NOMO-1 treated with DMSO at 0.1 percent for 48 hours (cell line): ENCODE results near the gene MAML3.

Source experiments
- DNase-seq: peaks from one replicate; lab custom pipeline; 2025; ENCODE audit not compliant: unreplicated experiment; lab: John Stamatoyannopoulos, UW

The MAML3 gene

DNA sequence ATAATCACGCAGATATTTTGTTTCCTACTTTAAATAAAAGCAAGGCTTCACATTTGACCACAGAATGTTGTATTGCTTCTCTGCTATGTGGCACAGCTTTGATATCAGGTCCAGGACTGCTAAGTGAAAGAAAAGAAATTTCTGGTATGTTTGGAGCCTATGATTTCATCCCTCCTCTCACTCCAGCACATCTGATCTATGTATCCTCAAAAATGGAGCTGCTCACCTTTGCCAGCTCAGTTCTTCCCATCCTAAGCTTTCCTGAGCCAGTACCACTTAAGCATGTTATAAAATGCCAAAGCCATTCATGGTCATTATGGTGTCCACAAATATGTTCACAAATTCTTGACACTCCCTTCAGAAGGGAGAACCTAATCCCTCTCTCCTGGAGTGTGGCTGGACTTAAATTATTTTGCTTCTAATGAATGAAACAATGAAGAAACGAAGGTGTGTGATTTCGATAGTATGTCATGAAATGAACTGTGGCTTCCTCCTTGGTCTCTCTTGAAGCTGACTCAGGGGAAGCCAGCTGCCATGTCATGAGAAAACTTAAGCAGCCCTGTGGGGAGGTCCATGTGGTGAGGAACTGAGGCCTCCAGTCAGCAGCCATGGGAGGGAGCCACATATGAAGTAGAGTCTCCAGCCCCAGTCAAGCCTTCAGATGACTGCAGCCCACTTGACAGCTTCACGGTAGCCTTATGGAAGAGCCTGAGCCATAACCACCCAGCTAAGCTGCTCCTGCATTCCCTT lies 280.7 kb downstream of the MAML3 start:
- peak; percentile 19 for DNase-seq

DNA sequence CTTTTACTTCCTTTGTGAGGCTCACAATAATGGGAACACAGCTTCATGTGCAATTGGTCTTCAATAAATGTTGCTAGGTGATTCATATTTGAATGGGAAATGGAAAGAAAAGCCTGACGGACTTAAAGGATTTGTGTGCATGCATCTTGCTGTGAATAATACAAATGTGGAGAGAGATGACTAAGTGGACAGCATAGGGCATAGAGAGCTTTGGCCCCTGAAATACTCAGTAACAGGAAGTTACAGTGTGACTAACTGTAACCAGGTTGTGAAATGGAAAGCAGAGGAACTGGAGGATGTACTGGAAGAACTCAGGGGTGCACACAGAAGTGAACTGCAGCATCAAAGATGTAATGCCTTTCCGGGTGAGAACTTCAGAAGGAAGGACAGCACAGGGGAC lies 281.7 kb downstream of the MAML3 start:
- peak; percentile 97 for DNase-seq

DNA sequence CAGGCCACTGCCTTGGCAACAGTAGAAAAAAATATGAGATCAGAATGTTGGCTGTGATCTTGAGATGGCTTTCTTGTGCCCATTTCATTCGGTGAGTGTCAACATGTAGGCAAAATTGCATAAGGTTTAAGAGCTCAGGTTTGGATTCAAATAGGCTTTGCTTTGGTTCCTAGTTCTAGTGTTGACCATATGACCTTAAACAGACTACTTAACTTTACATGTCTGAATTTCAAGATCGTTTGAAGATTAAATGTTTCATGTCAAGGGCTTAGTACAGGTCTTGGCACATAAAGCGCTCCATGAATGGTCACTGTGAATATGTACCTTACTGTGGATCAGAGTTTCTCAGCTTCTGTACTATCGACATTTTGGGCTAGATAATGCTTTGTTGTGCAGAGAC lies 284.2 kb downstream of the MAML3 start:
- no peak for DNase-seq

GRCh38 chr4:139866276-139866962 lies 287.6 kb downstream of the MAML3 start:
- DNase-seq = no peak

- DNase-seq = no peak
Measured at GRCh38 chr4:139865537-139865936, 288.4 kb downstream of the MAML3 start.

GRCh38 chr4:139863531-139863930 lies 290.5 kb downstream of the MAML3 start:
- DNase-seq = peak; percentile 75

DNA sequence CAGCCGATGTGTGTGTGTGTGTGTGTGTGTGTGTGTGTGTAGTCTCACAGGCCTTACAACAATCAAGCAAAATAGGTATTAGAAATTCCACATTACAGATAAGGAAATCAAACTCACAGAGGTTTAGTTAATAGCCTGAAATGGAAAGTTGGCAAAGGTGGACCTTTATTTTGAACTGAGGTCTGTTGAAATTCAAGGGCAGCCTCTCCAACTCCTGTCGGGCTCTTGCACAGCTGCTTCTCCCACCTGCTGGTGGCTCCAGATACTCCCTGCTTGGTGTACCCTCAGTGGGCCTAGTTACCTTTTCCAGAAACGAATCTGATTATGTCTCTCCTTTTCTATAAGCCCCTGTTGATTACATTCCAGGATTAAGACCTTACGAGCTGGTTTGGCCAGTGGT lies 292.5 kb downstream of the MAML3 start:
- no peak for DNase-seq

DNA sequence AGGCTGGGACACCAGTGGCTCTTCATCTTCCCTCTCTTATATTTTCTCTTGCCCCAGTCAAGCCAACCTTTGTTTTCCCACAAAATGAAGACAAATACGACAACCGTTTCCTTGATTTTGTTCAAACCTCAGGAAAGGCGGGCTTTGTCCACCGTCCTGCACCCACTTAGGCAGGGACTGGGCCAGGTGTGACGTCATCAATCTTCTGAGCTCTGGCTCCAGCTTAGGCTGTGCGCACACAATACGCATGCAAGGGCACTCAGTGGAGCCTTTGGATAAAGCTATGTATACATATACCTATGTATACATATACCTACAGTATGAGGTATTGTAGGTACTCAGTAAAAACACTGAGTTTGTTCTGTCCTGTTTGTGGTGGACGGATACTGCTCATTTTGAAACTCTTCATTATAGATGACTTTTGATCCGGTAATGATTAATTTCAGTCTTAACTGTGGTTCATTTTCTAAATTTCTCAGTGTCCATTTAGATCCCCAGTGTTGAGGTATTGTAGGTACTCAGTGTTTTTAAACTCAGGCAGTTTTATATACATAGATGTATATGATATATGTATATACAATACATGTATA lies 293.5 kb downstream of the MAML3 start:
- no peak for DNase-seq

- DNase-seq = no peak
Measured at GRCh38 chr4:139859876-139860275, 294.1 kb downstream of the MAML3 start.

GRCh38 chr4:139858436-139859205 lies 295.4 kb downstream of the MAML3 start:
- DNase-seq = no peak

- no peak for DNase-seq
Measured at GRCh38 chr4:139857977-139858376, 296.0 kb downstream of the MAML3 start.

- DNase-seq = no peak
Measured at GRCh38 chr4:139857021-139857420, 297.0 kb downstream of the MAML3 start.

DNA sequence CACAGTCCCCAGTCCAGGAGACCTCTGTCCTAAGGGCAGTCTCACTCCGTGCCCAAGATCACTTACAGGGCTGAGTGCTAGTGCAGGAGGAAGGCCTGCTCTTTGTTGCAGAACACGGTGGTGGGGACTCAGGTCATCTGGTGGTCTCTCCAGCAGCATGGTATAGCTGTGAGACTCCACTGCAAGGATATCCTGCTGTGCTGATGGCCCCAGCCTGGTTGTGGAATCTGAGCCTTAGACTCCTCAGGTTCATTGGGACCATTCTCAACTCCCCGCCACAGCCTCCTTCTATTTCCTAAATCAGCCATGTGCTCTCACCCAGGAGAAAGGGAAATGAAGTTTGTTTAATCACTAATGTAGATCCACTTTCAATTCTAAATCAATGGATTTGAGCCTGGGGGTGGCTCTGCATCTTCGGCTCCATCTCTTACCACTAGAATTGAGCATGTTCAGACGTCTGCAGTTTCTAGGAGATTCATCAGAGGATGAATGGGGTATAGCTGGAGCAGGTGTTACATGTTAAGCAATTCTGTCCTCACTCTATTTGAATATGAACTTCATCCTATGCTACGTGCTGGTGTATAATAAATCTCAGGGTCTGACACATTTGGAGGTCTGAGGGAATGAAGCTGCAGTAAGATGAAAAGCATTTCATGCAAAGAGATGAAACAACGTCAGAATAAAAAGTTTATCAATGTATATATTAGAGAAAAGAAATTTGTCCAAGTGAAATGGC lies 299.1 kb downstream of the MAML3 start:
- no peak for DNase-seq

DNA sequence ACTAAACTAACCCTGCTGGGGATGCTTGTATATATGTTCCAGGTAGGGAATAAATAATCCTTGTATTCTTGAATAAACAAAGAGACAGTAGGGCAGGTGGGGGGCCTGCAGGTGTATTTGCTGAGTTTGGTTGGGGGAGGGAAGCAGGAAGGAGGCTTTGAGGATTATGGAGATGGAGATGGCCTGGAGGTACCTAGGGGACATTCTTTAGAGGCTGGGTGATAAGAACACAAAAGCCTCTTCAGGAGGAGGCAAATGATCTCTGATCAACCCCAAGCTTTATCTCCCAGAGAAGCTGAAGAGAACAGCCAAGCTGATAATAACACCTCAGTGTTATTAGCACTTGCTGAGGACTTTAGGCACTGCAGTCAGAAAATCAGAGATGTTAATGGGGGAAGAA lies 300.7 kb downstream of the MAML3 start:
- no peak for DNase-seq

DNA sequence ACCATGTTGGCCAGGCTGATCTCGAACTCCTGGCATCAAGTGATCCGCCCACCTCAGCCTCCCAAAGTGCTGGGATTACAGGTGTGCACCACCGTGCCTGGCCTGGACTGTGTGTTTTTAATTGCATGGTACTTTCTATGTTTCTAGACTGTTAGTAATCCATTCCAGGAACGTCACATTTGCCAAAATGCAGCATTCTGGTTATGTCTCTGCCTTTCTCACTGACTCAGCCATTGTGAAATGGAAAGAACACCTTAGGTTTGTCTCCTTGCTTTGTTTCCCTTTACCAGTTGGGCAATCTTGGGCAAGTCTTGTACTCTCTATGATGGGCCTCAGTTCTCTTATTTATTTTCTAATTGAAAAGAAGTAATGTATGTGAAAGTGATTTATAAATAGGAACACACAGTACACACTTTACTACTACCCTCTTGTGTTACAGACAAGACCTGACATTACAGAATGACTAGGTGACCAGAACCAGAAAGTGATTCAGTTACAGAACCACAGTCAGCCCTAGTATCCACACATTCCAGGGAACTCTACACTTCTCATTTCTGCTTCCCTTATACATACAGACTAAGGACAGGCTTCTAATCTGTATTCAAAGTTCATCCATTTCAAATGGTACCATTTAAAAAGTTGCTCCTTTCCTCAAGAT lies 301.2 kb downstream of the MAML3 start:
- DNase-seq = peak; percentile 19

- peak; percentile 28 for DNase-seq
Measured at GRCh38 chr4:139851639-139852038, 302.3 kb downstream of the MAML3 start.

GRCh38 chr4:139851133-139851532 lies 302.9 kb downstream of the MAML3 start:
- no peak for DNase-seq

- DNase-seq = no peak
Measured at GRCh38 chr4:139849219-139849618, 304.8 kb downstream of the MAML3 start.

GRCh38 chr4:139848028-139848427 lies 306.0 kb downstream of the MAML3 start:
- no peak for DNase-seq

DNA sequence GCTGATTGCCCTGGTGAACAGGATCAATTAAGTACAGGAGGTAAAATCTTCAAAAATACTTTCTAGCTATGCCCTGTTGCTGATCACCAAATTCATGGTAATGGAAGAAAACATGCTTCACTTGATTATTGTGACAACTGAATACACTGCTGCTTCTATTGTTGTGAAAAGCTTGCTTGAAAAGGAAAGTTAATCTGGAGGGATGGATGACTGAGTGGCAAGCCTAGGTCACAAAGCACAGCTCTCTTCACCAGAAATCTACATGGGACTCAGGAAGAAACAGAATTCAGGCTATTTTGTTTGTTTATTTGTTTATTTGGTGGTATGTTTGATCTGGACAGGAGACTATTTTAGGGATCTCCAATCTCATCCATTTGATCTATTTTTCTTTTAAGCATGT lies 306.4 kb downstream of the MAML3 start:
- no peak for DNase-seq
